HG02938 (cell line): ENCODE data around the gene SERTAD3.
"Not testable (repeated sequence)": the region's sequence is repeated elsewhere in the genome, so short reads cannot be mapped to it uniquely, and the experiment has no call there.

Experiments used
- ATAC-seq: cut with Tn5 transposase; IDR thresholded peaks from one replicate; pipeline ENCODE4 v1.9.1; 2021; ENCODE audit warnings: mild to moderate bottlenecking, moderate library complexity; ENCODE audit not compliant: unreplicated experiment

Gene SERTAD3

DNA sequence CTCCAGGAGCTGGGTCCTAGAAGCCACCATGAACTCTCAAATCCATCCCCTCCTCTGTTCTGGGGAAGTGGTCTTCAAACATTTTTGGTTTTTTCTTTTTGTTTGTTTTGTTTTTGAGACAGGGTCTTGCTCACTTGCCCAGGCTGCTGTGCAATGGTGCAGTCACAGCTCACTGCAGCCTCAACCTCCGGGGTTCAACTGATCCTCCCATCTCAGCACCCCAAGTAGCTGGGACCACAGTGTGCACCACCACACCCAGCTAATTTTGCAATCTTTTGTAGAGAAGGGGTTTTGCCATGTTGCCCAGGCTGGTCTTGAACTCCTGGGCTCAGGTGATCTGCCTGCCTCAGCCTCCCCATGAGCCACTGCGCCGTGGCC is 14.5 kb upstream of the SERTAD3 start:
- no peak for ATAC-seq

DNA sequence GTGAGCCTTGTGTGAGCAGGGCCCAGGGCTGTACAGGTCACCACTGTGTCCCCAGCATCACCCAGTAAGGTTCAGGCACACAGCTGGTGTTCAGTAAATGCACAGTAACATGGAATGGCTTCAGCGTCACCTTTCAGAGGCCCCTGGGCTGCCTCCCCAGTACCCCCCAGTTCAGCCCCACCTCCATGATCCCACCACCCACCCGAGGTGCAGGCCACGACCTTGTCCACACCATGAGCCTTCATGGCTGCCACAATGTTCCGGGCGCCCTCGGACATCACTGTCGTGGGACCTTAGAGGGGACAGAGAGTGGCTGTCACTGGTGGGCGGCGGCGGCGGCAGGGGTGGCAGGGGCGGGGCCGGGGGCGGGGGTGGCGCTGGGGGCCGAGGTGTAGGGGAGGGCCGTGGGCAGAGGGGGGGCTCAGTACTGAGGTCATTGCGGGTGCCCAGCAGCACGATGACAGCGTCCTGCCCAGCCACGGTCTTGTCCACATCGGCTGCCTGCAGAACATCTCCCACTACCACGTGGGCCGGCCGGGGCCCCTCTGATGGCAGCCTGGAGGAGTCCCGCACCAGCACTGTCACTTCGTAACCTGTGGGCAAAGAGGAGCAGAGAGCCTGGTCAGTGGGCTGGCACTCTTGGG is 13.9 kb upstream of the SERTAD3 start:
- ATAC-seq = no peak

DNA sequence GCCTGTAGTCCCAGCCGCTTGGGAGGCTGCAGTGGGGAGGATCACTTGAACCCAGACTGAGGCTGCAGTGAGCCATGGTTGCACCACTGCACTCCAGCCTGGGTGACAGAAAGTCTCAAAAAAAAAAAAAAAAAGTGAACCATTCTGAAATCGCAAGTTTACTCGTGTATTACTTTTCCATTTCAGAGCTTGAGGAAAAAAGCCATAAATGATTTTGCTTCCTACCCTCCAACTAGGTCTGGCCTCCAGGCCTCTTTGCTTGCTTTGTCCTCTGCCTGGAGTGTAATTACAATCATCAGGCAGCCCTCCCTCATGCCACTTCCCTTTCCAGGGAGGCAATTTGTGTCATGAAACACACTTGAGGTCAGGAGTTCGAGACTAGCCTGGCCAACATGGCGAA is 12.9 kb upstream of the SERTAD3 start:
- ATAC-seq = no peak

- not testable (repeated sequence) for ATAC-seq
Observed at GRCh38 chr19:40453943-40454342, 9.8 kb upstream of the SERTAD3 start.

DNA sequence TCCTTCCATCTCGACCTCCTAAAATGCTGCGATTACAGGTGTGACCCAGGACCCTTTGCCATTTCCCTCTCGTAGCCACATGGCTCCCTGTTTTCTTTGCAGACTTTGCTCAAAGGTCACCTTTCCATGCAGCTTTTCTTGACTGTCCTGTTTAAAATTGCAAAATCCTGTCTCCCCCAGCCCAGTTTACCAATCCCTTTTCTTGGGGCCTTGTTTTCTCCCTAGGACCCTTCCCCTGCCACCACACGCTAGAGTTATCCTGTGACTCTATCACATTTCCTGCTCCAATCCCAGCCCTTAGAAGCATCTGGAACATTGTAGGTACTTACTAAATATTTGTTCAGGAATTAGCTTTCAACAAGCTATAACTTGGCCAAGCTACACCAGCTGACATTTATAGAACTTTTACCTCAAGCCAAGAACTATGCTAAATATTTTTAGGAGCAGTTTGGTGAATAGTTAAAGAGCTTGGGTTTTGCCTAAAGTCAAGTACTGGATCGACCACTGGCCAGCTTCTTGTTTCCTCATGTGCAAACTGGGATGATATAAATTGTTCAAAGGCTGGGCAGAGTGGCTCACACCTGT is 9.1 kb upstream of the SERTAD3 start:
- ATAC-seq = no peak

- ATAC-seq = no peak
Observed at GRCh38 chr19:40452016-40452415, 7.9 kb upstream of the SERTAD3 start.

GRCh38 chr19:40450664-40451063 is 6.5 kb upstream of the SERTAD3 start:
- no peak for ATAC-seq

DNA sequence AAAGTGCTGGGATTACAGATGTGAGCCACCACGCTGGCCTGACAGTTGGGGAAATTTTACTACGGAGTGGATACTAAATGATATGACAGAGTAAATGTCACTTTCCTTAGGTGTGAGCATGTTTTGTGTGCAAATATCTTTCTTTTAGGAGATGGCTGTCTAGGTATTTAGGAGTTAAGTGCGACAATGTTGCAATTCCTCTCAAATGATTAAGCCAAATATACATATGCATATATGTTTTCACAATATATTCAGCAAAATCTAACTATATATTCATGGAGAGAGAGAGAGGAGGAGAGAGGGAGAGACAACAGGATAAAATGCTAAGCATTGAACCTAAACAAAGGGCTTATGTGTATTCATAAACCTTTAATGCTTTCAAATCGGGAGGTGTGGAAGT is 5.4 kb upstream of the SERTAD3 start:
- ATAC-seq = no peak

GRCh38 chr19:40446263-40446784 is 2.2 kb upstream of the SERTAD3 start:
- no peak for ATAC-seq

- ATAC-seq = no peak
Observed at GRCh38 chr19:40445780-40446262, 1.7 kb upstream of the SERTAD3 start.

DNA sequence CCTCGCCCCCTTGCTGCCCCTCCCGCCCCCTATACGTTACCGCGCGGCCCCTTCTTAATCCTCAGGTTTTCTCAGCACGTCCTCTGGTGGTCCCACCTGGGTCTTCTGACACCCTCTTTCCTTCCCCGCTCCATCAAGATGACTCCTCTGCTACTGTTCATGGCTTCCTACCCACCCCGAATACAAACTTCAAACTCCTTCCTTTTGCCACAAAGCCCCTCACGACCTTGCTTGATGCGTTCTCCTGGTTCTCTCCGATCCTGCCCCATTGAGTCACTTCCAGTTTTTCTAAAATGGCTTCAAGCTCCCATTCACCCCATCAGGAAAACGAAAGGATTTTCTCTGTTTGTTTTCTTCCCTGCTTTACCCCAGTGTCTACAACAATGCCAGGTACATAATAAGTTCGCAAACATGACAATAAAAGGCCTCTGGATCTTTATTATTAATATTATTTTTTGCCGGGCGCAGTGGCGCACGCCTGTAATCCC is 734 bp upstream of the SERTAD3 start:
- ATAC-seq = no peak

GRCh38 chr19:40443131-40443999 is 770 bp downstream of the SERTAD3 start:
- peak; percentile 74 for ATAC-seq

DNA sequence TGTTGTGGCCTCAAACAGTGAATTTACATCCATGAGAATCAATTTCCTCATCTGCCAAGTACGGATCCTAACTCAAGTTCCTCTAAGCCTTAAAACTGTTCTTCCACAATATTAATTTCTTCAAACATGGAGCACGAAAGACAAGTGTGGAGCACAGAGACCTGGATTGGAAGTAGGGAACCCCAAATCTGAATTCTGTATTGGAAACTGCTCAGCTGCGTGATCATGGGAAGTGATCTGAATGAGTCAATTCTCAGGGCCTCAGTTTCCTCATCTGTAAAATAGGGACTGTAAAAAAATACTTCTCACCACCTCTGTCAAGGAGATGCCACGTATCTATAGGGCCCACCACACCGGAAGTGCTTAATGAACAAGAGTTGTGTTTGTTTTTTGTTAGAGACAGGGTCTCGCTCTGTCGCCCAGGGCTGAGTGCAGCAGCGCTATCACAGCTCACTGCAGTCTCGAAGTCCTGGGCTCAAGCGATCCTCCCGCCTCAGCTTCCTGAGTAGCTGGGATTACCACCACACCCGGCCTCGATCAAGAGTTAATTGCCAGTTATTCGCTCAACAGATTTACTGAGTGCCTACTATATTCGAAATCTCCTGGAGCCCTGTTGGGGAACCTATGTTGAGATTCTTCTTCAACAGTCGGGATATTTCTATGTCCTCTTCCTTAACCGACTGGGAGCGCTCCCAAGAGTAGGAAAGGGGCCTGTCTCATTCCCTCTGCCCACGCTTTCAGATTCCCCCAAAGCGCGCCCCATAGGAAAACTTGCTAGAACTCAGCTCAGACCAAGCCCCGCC is 1.6 kb downstream of the SERTAD3 start:
- no peak for ATAC-seq

DNA sequence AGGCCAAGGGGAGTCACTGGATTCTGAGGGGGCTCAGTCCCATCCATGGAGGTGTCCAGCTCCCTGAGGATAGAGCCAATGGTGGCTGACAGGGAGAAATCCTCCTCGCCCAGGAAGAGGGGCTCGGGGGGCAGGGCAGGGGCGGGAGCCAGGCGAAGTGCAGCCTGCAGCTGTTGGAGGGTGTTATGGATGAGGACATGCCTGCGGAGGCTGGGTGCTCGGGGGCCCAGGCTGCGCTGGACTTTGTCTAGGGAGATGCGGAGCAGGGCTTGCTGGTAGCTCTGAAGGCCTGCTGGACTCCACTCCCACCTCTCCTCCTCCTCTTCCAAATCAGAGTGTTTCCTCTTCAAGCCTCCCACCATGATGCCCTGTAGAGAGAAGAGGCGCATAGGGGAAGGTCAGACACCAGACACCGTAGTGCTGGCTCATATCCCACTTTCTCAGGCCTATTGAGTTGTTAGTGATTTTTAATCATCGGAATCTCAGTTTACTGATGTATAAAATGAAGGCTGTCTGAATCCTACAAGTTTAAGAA is 2.3 kb downstream of the SERTAD3 start:
- no peak for ATAC-seq

- ATAC-seq = no peak
Observed at GRCh38 chr19:40438284-40438683, 5.9 kb downstream of the SERTAD3 start.

GRCh38 chr19:40433391-40434216 is 10.5 kb downstream of the SERTAD3 start:
- no peak for ATAC-seq

GRCh38 chr19:40432760-40433159 is 11.4 kb downstream of the SERTAD3 start:
- not testable (repeated sequence) for ATAC-seq

GRCh38 chr19:40431698-40432097 is 12.4 kb downstream of the SERTAD3 start:
- ATAC-seq = no peak

- not testable (repeated sequence) for ATAC-seq
Observed at GRCh38 chr19:40430242-40430641, 13.9 kb downstream of the SERTAD3 start.
